GM04503 (cell line): ENCODE measurements around the gene GRAMD4.
"Not testable (repeated sequence)": the region's sequence is repeated elsewhere in the genome, so short reads cannot be mapped to it uniquely, and the experiment has no call there.

ENCODE experiments used
- DNase-seq: peaks from one replicate; pipeline ENCODE4 v3.0.0-alpha.2; 2012; ENCODE audit warnings: low read depth

The GRAMD4 gene

DNA sequence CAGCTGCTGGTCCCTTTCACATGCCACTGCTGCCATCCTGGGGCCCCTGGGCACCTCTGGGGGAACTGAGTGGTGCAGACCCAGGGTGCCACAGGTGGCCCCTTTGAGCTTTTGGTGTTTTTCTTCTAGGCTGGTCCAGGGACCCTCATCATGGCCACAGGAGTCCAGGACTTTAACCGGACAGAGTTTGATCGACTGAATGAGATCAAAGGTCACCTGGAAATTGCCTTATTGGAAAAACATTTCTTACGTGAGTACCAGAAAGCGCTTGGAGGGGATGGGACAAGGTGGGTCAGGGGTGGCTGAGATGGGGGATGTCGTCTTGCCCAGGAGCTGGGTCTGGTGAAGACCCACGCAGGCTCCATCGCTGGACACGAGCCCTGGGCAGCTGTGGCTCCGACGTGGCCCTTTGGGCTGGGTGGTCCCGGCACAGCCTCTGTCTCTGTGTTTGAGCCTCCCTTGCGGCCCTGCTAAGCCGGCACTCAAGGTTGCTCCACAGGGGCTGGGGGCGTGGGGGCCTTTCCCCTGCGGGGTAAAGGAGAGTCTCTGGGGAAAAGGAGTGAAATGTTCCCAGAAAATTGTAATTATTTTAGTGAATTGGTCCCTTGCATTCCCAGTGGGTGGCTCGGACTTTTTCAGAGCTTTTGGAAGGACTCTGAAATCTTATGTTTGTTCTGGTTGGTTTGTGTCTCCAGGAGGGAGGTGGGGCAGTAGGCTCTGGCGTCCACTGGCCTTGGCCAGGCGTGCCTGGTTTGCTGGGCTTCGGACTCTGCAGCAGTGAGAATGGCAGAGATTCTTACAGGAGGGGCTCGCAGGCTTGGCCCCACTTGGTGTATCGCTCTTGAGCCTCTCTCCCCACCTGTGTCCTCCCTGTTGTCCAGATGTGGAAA, 17.8 kb downstream of the GRAMD4 start:
- no peak for DNase-seq

DNA sequence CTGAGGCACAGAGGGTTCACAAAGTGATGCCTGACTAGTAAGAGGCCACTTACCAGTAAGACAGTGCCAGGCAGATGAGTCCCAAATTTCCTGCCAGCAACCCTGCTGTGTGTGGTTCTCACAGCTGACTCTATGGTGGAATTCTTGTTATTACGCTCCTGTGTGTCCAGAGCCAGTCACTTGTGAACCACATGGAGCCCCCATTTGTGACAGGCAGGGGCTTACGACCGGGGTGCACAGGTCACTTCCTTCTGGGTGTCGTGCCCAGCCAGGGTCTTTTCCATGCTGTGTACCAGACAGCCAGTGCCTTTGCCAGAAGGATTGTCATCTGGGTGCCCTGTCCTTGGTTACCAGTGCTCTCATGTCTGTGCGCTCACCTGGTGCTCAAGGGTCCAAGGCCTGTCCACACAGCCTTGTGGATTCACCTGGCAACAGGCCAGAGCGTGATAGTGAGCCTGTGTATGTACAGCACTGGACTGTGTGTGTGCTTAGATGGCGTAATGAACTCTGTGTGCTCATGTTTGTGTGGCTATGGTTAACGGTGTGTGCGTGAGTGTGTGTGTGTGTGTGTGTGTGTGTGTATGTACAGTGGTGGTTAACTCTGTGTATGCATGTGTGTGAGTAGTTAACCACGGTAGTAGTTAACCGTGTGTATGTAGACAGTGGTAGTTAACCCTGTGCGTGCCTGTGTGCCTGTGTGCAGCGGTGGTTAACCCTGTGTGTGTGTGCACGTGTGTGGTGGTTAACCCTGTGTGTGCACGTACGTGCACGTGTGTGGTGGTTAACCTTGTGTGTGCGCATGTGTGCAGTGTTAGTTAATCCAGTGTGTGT, 18.6 kb downstream of the GRAMD4 start:
- no peak for DNase-seq

DNA sequence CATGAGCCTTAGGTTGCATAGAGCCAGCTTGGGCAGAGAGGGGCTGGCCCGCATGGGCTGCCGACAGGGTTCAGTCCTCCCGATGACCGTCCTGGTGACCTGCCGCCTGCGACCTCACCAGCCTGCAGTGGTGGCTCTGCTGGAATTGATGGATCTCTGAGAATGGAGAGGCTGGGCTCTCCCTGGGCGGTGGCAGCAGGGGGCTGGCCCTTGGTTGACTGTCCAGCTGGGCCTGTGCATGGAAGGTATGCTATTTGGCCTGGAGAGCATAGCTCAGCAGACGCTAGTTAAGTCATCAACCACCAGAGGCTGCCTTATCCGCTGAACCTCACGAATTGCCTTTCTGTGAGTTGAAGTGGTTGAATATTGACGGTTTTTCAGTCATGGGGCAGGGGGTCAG, 19.7 kb downstream of the GRAMD4 start:
- DNase-seq = no peak

DNA sequence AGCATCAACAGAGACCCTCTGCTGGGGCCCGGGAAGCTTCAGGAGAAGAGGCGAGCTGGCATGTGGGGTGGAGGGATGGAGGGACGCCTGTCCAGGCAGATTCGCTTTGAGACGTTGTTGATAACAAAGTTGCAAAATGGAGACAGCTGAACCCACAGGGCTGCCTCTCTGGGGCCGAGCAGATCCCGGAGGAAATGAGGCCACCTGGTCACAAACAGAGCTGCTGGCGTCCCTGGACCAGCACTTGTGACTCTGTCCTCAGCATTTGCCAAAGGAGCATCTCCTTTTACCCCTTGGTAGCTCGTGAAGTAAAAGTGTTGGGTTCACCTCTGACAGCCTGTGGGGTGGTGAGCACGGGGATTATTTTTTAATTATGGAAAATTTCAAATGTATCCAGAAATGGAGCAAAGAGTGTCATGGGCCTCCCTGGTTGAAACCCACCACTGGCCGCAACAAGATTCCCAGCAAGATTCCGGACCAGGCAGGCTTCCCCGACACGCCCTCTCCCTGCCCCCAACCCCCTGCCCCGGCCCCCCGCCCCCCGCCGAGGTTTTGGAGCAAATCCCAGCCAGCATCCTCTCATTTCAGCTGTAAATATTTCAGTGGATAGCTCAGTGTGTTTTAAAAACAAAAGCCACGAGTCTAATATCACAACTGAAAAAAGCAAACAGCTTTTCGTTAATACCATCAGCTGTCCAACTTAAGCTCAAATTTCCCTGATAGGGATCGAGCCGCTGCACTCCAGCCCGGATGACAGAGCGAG, 20.3 kb downstream of the GRAMD4 start:
- DNase-seq = no peak

DNA sequence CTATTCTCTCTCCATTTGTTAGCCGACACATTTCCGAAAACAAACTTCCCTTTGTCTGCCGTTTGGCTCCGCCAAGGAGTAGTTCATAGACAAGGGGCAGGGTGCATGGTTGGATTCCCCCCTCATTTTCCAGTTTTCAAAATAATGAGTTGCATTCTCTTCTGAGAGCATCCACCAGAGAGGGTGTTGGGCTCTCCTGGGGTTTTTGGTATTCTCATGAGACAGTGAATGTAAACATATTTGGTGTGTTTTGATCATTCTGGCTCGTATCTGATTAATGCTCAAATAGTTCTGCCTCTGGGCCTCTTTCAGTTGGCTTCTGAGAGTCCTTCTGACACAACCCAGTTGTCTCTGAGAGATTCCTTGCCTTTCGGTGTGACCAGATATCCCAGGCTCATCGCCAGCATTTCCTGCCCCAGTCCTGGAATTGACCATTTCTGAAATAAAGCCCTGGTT, 21.7 kb downstream of the GRAMD4 start:
- peak; percentile 27 for DNase-seq

DNA sequence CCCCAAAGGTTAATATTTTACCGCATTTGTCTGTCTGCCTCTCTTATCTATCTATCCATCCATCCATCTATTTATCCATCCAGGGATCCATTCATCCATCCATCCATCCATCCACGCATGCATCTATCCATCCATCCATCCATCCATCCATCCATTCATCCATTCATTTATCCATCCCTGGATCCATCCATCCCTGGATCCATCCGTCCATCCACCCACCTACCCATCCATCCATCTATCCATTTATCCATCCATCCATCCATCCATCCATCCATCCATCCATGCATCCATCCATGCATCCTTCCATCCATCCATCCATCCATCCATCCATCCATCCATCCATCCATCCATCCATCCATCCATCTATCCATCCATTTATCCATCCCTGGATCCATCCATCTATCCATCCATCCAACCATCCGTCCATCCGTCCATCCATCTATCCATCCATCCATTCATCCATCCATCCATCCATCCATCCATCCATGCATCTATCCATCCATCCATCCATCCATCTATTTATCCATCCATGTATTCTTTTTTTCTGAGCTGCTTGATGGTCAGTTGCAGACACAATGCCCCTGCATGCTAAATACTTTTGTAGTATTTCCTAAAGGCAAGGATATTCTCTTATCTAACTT, 22.8 kb downstream of the GRAMD4 start:
- DNase-seq = not testable (repeated sequence)

DNA sequence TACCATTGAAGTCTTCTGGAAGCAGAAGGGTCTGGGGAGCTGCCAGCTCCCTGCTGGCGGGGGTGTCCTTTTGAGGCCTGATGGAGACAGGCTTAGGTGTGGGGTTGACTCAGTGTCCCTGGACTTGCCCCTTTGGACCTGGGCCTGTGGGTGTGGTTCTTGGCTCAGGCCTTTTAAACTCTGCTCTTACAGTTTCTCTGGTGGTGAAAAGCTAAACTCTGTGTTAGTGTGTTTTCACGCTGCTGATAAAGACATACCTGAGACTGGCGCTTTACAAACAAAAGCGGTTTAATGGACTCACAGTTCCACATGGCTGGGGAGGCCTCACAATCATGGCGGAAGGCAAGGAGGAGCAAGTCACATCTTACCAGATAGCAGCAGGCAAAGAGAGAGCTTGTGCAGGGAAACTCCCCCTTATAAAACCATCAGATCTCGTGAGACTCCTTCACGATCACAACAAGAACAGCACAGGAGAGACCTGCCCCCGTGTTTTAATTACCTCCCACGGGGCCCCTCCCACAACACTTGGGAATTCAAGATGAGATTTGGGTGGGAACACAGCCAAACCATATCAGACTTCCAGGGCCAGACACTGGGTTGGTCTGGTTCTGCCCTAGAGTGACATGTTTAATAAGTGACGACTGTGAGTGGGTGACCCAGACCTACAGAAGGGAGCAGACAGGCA, 26.5 kb downstream of the GRAMD4 start:
- no peak for DNase-seq

DNA sequence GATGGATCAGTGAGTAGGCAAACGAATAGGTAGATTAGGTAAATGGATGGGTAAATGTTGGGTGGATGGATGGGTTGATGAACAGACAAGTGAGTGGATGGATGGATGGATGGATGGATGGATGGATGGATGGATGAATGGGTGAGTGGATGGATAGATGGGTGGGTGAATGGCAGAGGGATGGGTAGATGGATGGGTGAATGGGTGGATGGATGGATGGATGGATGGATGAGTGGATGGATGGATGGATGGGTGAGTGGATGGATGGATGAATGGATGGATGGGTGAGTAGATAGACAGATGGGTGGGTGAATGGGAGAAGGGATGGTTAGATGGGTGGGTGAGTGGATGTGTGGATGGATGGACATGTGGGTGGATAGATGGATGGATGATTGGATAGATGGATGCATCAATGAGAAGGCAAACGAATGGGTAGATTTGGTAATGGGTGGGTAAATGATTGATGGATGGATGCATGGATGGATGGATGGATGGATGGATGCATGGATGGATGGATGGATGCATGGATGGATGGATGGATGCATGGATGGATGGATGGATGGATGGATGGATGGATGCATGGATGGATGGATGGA, 28.1 kb downstream of the GRAMD4 start:
- not testable (repeated sequence) for DNase-seq

DNA sequence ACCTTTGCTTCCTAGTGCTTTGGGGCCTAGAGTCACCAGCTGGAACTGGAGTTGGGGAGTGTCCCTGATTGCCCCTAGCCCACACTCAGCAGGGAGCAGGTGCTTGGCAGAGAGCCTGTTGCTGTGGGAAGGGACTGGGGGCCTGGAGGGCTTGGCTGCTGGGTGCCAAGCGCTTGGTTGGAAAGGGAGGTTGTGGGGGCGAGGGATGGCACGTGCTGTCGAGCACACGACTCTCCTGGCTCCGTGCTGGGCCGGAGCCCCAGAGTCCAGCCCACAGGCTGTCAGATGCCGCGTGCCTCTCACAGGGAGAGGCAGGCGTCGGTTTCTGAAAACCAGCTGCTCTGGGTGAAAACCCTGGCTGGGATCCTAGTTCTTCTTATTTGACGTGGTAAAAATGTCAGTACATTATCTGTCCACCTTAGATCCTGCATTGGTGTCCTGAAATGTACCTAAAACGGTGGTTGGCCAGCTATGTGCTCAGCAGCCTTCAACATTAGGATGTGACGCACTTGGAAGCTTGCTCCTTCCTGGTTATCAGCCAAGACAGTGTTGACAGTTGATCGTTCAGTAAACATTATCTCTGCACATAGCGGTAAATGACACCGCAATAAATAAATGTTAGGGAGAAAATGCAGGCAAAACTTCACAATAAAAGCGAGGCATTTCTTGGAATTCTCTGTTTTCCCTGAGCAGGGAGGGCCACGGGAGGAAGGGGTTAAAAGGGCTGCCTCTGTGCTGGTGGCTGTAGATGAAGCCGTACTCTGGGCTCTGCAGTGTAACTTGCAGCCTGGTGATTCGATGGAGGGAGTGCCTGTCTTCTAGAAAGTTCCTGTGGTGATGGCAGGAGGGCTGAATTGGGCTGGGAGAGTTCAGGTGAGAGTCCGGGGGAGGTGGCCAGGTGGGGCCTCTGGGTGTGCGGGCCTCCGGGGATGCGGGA, 29.2 kb downstream of the GRAMD4 start:
- DNase-seq = no peak

DNA sequence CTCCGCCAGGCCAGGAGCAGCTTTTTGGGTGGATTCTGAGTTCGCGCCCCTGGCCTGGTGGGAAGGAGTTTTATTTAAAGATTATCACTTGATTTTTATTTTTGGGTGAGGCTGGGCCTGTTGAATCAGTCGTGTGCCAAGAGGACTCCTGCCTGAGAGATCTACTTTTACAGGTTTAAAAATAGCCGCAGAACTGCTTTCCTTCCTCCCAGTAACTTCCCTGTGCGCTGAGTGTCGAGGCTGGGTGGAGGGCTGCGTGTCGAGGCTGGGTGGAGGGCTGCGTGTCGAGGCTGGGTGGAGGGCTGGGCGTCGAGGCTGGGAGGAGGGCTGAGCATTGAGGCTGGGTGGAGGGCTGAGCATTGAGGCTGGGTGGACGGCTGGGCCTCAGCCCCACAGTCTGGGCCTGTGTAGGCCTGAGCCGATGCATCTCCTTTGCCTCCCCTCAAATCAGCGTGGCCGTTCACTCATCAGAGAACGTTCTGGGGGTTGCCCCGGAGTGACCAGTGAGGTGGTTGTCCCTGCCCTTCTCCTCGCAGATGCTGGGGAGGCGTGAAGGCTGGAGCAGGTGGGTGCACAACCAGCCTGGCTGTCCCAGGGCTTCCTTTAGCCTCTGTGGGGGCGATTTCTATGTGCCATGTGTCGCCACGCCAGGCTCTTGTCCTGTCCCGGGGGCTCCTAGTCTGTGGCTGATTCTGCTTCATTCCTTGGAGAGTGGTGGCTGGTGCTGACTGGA, 30.1 kb downstream of the GRAMD4 start:
- no peak for DNase-seq

DNA sequence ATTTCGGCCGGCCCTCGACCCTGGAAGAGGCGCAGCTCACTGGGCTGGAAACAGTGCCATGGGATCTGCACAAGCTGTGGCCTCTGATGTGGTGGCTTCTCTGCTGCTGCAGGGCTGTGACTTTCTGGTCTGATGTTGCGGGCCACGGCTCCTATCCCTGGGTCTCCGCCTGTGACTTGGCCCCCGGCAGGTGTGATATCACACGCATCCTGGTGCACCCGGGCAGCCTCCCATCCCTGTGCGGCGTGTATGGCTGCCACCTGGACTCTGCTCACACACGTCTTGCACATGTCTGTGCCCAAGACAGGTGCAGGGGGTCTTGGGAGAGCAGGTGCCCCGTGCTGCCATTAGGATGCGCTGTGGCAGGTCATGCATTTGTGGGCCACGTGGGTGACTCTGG, 31.1 kb downstream of the GRAMD4 start:
- DNase-seq = no peak

DNA sequence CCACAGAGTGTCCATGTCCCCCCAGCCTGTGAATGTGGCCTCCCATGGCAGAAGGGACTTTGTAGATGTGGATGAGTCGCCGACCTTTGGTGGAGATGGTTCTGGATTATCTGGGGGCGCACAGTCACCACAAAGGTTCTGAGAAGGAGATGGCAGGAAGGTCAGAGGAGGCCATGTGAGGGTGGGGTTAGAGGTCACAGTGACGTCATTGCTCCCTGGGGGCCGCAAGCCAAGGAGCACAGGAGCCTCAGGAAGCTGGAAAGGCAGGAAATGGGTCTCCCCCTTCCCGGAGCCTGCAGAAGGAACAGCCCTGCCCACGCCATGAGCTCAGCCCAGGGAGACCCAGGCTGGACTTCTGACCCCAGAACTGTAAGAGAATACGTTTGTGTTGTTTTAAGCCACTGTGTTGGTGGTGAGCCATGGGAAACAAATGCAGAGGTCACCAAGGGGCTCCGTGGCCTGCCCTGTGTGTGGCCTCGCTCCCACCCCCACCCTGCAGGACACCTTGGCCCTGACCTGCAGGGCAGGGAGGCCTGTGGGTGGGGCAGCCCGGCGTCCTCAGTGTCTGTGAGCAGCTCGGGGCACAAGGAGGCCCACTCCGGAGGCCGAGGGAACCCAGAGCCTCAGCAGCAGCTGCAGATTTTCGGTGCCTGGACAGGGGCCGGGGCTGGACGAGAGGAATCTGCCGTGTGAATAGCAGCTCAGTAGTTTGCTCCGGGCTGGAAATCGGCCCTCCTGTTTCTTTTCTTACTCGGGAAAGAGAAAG, 32.1 kb downstream of the GRAMD4 start:
- no peak for DNase-seq

DNA sequence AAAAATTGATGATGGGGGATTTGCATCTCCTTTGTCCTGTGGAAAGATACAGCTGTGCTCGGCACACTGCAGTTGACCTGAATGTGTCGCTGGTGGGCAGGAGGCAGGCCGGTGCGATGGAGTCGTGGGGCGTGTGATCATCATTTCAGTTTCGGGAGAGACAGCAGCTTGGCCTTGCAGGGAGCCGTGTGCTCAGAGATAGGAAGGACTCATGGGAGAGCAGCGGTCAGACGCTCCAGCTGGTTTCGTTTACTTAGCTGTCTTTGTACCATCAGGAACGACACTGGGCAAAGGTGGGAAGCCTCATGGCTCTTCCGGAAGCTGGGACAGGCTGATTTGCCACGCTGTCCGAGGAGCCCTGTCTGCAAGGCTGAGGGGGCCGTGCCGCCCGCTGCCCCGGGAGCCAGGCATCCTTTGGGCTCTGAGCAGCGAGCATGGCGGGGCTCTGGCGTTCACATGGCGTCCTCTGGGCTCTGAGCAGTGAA, 32.7 kb downstream of the GRAMD4 start:
- no peak for DNase-seq

DNA sequence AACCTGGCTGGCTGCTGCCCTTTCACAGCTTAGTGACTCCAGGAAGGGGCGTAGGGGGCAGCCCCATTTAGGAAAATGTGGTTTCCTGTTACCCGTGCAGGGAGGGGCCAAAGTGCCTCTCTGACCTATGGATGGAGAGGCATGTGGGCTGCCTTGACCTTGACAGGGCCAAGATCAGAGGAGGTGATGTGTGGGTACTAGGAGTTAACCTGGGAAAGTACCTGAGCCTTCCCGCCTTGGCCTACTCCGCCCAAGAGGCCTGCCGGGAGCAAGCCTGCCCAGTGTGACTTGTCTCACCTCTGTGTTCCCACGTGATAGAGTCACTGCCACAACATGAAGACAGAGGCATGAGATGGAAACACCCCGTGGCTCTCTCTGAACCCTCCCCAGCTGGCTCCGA, 33.4 kb downstream of the GRAMD4 start:
- DNase-seq = no peak

DNA sequence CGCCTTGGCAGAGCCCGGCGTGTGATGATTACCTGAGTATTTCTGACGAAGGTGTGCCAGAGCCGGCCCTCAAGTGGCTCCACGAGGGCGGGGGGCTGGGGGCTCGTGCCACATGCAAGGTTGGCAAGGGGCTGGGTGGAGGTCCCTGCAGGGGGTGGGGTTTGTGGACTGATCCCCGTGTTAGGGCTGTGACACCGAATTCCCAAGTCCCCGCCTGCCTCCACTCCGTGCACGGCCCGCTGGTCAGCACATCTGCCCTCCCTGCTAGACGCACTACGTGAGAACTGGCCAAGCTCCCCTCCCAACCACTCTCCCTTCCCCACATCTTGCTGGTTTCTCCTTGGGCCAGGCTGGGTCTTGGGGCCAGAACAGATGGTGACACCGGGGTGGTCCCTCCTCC, 34.2 kb downstream of the GRAMD4 start:
- no peak for DNase-seq

DNA sequence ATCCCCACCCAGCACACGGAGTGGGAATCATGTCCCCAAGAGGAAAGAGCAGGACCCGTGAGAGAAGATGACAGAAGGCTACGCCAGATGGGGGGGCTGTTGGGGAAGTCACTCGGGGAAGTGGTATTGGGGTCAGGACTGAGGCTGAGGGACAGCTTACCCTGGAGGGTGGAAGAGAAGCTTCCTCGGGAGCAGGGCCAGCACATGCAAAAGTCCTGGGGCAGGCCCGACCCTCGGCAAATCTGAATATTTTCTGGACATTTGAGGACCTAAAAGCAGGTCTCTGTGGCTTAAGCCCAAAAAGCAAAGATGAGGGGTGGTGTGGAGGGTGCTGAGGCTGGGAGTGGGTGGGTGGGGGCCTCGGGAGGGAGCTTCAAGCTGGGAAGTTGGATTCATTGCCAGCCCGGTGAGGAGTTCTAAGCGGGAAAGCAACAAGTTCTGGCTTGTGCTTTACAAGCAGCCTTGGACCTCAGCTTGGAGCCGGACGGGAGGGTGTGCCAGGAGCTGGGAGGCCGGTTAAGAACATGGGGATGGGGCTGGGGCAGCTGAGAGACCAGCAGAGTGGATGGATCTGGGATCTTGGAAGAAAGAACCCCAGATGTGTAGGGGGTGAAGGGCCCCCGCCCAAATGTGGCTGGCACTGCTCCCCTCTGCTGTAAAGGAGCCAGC, 34.9 kb downstream of the GRAMD4 start:
- no peak for DNase-seq

DNA sequence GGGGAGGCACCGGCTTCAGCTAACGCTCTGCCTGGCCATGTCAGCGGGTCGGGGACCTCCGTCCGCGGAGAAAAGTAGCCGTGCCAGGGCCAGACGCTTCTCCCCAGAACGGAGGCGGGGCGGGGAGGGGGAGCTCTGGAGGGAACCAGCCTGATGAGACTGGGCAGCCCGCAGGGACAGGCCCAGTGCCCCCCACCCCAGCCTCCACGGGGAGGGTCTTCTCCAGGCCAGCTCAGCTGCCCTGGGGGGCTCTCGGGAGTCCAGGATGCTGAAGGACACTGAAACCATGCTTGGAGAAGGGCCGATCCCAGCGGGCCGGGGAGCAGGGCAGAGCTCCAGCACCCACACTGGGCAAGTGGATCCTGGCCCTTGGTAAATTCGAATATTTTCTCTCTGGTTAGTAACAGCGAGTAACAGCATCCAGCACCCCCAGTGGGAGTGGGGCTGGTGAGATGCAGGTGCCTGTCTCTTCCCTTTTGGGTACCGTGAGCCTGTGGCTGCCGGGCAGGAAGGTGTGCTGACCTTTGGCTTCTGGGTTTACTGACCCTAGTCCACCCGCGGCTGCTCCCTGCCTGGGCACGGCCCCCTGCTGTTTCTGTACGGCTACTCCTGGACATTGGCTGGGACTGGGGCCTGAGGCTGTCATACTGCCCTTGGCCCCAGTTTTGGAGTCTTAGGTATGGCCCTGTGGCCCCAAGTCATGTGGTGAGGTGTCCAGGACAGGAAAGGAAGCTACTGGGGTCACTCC, 35.8 kb downstream of the GRAMD4 start:
- no peak for DNase-seq
